NCI-H1092 (cell line): ENCODE results near the gene OPTC.
"Not testable (repeated sequence)": the region's sequence is repeated elsewhere in the genome, so short reads cannot be mapped to it uniquely, and the experiment has no call there.

Source experiments
- DNase-seq: peaks from one replicate; lab custom pipeline; 2025; lab: John Stamatoyannopoulos, UW

OPTC gene

DNA sequence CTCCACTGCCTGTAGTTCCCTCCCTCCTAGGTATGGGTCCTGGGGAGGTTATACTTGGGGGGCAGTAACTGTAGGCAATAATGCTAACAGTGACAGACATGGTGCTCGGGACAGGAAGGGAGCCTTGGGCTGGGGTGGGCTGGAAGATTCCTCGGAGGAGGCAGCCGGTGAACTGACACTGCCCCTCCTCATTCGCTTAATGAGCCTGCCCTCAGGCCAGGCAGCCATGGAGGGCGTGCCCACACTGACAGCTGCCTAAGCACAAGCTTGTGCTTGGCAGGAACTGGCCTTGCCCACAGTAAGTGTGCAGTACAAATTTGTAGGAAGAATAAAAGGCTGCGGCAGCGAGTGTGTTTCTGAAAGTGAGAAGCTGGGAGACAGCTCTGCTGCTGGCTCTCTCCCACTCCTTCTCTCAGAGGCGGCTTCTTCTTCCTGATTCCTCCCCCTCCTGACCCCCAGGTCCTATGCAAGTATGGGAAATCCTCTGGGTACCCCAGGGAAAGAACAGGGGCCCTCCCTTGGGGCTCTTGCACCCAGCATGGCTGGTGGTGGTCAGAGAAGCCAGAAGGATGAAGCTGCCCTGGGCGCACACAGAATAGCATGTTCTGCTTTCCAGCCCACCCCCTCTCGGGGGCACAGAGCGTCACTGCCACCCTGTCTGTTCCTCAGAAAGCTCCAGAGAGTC is 23.6 kb downstream of the OPTC start:
- no peak for DNase-seq

- DNase-seq, result not testable (repeated sequence)
Measured at GRCh38 chr1:203518139-203518538, 24.2 kb downstream of the OPTC start.

GRCh38 chr1:203518541-203518940 is 24.6 kb downstream of the OPTC start:
- no peak for DNase-seq

GRCh38 chr1:203519053-203519840 is 25.3 kb downstream of the OPTC start:
- no peak for DNase-seq

GRCh38 chr1:203519896-203520295 is 25.9 kb downstream of the OPTC start:
- DNase-seq, result no peak

DNA sequence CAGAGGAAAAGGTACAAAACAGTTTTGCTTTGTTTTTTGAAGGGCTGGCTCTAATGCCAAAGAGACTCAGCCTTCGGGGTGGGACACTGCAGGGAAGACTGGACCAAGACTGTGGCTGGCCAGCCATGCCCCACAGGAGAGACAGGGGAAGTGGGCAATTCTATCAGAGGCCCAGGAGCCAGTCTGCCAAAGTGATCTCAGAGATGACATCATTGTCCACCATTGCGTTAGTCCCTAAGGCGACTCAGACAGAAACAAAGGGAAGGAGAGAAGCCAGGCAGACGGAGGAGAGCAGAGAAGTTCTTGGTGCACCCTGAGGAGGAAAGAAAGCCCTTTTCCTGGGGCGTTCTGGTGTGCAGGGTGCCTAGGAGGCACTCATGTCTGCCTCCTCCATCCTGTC is 26.4 kb downstream of the OPTC start:
- no peak for DNase-seq

DNA sequence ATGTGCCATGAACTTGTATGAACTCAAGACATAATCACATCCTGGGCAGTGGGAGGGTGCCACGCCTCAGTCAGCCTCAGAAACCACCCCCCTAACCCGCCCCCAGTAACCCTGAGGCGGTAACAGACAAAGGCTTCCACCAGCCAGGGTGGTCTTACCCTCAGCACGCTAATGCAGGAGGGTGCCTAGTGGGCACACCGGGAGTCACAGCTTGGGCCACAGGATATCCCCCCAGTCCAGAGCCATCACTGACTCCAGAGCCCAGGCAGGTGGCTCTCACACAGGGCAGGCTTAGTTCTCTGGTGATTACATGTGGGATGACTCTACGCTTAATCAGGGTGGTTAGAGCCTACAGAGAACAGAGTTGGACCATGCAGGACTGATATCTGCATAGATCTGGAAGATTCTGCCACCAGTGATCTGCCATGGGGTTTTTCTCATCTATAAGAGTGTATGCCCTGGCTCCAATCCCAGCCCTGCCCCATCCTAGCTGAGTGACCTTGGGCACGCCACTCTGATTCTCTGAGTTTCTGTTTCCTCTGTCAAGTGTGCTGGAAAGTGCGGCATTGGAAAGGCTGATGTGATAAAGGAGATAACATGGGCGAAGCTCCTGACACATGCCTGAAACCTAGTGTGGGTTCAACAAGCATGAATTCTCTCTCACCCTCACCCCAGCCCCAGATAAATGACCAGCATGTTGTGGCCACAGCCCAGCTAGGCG is 27.3 kb downstream of the OPTC start:
- DNase-seq, result peak; percentile 33

GRCh38 chr1:203521812-203522211 is 27.9 kb downstream of the OPTC start:
- DNase-seq, result peak; percentile 68

GRCh38 chr1:203522237-203522636 is 28.3 kb downstream of the OPTC start:
- peak; percentile 78 for DNase-seq

DNA sequence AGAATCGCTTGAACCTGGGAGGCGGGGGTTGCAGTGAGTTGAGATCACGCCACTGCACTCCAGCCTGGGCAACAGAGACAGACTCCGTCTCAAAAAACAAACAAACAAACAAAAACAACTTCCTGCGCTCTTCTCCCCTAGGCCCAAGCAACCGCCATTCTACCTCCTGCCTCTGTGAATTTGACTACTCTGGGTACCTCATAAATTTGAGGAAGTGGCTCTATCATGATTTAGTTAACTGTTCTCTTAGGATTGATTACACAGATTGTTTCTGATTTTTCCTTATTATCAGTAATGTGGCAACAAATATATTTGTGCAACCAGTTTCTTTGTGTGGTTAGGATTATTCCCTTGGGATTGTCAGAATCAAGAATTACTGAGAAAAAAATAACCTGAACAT is 29.7 kb downstream of the OPTC start:
- DNase-seq, result no peak

GRCh38 chr1:203524152-203524551 is 30.2 kb downstream of the OPTC start:
- no peak for DNase-seq

DNA sequence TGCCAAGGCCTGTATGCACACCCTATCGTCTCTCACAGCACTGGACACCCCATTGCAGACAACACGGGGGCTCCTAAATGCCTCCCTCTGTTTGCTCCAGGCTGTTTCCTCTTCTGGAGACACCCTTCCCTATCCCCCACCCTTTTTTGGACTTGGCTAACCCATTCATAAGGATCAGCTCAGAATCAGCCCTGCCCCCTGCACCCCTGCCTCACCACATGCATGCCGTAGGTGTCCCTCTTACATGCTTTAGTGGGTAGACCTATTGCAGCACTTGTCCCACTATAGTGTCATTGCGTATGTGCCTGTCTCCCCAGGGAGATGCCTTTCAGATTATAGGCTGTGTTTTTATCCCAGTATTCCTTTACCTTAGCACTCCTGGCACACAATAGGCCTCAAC is 30.9 kb downstream of the OPTC start:
- DNase-seq, result no peak

DNA sequence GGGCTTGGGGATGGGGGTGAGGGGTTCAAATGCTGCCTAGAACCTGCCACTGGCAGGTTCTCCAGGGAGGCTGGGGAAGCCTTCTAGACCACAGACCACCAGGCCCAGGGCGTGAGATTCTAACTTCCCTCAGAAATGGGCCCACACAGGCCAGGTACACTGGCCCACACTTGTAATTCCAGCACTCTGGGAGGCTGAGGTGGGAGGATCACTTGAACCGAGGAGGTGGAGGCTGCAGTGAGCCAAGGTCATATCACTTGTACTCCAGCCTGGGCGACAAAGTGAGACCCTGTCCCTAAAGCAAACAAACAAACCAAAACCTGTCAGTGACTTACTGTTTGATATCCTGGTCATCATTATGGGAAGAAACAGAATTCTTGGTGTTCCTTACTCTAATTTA is 31.7 kb downstream of the OPTC start:
- no peak for DNase-seq

- DNase-seq, result no peak
Measured at GRCh38 chr1:203526130-203526529, 32.2 kb downstream of the OPTC start.

DNA sequence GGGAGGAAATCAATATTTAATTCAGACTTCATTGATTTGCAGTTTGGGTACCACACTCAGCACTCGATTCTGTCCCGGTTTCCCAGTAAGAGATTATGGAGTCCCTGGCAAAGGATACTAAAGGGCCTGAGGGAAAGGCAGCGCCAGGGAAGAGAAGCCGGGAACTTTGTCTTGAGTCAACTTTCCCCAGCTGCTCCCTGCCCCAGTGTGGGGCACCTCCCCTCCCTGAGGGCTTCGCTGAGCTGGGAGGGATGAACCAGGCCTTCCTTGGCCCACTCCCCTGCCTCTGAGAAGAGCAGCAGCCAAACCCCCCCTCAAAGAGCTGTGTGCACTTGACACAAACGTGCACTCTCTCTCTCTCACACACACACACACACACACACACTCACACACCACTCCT is 32.6 kb downstream of the OPTC start:
- no peak for DNase-seq

- DNase-seq, result no peak
Measured at GRCh38 chr1:203527013-203527412, 33.1 kb downstream of the OPTC start.

DNA sequence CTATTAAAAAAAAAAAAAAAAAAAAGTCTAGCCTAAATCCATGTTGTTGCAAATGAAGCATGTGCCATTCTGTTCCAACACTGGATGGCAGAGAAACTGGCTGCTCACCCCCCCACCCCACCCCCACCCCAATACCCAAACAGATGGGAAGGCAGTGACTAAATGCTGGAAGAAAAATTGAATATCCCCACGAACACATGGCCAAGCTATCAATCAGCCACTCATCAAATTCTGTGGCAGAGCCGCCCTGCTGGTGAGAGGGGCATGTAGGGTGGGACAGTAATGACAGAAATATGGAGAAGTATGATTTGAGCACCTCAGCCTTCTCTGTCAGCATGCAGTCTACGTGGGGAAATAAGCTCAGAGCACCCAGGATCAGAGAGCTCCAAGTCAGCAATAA is 34.1 kb downstream of the OPTC start:
- no peak for DNase-seq

DNA sequence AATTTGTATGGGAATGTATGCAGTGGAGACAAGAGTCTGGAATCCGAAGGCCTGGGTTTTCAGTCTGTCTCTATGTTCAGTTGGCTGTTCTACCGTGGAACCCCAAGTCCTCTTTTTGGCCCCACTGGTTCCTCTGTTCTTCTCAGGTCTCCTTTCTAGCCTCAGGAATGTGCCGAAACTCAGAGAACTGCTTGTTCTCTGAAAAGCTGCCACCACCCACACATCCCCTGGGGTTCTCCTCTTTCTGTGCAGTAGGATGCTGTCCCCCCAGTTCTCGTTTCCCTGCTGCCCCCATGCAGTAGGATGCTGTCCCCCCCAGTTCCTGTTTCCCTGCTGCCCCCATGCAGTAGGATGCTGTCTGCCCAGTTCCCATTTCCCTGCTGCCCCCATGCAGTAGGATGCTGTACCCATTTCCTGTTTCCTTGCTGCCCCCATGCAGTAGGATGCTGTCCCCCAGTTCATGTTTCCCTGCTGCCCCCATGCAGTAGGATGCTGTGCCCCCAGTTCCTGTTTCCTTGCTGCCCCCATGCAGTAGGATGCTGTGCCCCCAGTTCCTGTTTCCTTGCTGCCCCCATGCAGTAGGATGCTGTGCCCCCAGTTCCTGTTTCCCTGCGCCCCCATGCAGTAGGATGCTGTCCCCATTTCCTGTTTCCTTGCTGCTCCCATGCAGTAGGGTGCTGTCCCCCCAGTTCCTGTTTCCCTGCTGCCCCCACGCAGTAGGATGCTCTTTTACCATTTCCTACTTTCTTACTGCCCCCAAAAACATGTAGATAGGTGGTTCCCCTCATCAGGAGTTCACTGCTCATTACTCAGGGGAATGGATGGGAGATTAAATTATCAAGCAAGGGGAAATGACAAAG is 35.3 kb downstream of the OPTC start:
- DNase-seq, result no peak

GRCh38 chr1:203531063-203531462 is 37.1 kb downstream of the OPTC start:
- no peak for DNase-seq

- DNase-seq, result no peak
Measured at GRCh38 chr1:203534012-203534411, 40.1 kb downstream of the OPTC start.

GRCh38 chr1:203534526-203534925 is 40.6 kb downstream of the OPTC start:
- no peak for DNase-seq

DNA sequence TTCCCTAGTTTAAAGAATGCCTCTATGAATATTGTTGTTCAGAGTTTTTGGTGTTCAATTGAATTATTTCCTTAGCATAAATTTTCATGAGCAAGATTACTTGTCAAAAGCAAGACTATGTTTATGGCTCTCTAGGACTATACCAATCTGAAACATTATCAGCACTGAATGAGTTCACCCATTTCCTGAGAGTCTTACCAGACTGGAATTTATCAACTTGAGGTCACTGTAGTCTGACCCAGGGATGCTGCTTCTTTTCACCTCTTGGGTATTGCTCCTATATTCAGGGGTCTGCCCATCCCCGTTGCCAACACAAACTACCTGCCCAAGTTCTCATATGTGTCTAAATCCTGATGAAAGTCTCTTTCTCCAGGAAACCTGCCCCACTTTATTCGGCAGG is 42.6 kb downstream of the OPTC start:
- DNase-seq, result no peak
